GM23338 (cell line): ENCODE measurements around the gene BACH1. TPM values are rescaled to one million over a fixed set of nuclear protein-coding genes. Genes with fewer than 3 reads are reported as not detected.

Source experiments
- ATAC-seq: fragments of 200-7000 bp; cut with Tn5 transposase; 3 replicates; pipeline ENCODE4 v1.9.1; 2020
- DNase-seq: peaks from one replicate; pipeline ENCODE4 v3.0.0-alpha.2; 2015; ENCODE audit warnings: low spot score
- H2AFZ ChIP-seq: fragments of 200-600 bp; sonication (generic); 2 replicates; pipeline ENCODE4 v1.8.0; 2016; ENCODE audit warnings: antibody characterized with exemption, mild to moderate bottlenecking, moderate library complexity
- H3F3A ChIP-seq: fragments of 200-600 bp; sonication (generic); replicated peaks from 2 replicates; pipeline ENCODE4 v1.8.0; 2017; ENCODE audit warnings: antibody characterized with exemption, mixed run types, low read depth
- H3K27ac ChIP-seq: fragments of 200-600 bp; sonication (generic); 2 replicates; pipeline ENCODE4 v1.6.1; 2016; ENCODE audit warnings: low read depth
- H3K27me3 ChIP-seq: fragments of 200-600 bp; sonication (generic); 2 replicates; pipeline ENCODE4 v1.8.0; 2016; ENCODE audit warnings: mild to moderate bottlenecking, mixed run types, moderate library complexity; ENCODE audit not compliant: insufficient read depth
- H3K36me3 ChIP-seq: fragments of 200-600 bp; sonication (generic); 2 replicates; pipeline ENCODE4 v1.8.0; 2016; ENCODE audit warnings: mild to moderate bottlenecking; ENCODE audit not compliant: insufficient read depth
- H3K4me1 ChIP-seq: fragments of 200-600 bp; sonication (generic); 2 replicates; pipeline ENCODE4 v1.8.0; 2016; ENCODE audit warnings: mild to moderate bottlenecking, moderate library complexity; ENCODE audit not compliant: insufficient read depth
- H3K4me2 ChIP-seq: fragments of 200-600 bp; sonication (generic); 2 replicates; pipeline ENCODE4 v1.7.1; 2017; ENCODE audit warnings: mixed run types
- H3K4me3 ChIP-seq: fragments of 200-600 bp; sonication (generic); 2 replicates; pipeline ENCODE4 v1.6.1; 2016; ENCODE audit warnings: mixed run types
- H3K79me2 ChIP-seq: fragments of 200-600 bp; sonication (generic); replicated peaks from 2 replicates; pipeline ENCODE4 v1.8.0; 2017; ENCODE audit warnings: mild to moderate bottlenecking; ENCODE audit not compliant: insufficient read depth
- H3K9me2 ChIP-seq: fragments of 200-600 bp; sonication (generic); 2 replicates; pipeline ENCODE4 v1.8.0; 2017; ENCODE audit not compliant: insufficient read depth
- H4K20me1 ChIP-seq: fragments of 200-600 bp; sonication (generic); replicated peaks from 2 replicates; pipeline ENCODE4 v1.8.0; 2017; ENCODE audit warnings: mild to moderate bottlenecking; ENCODE audit not compliant: insufficient read depth
- H3K27ac Mint-ChIP-seq: 2 replicates; pipeline ENCODE4 v1.8.0; 2020; ENCODE audit warnings: inconsistent platforms, mild to moderate bottlenecking, moderate library complexity, mixed read lengths
- H3K27me3 Mint-ChIP-seq: 3 replicates; pipeline ENCODE4 v1.8.0; 2022; ENCODE audit warnings: low read depth, mild to moderate bottlenecking, moderate library complexity, mixed read lengths, inconsistent platforms; ENCODE audit not compliant: insufficient read depth, poor library complexity
- H3K36me3 Mint-ChIP-seq: 3 replicates; pipeline ENCODE4 v1.8.0; 2021; ENCODE audit warnings: low read depth, mild to moderate bottlenecking, inconsistent platforms, moderate library complexity, mixed read lengths
- H3K4me1 Mint-ChIP-seq: 3 replicates; pipeline ENCODE4 v1.8.0; 2020; ENCODE audit warnings: mild to moderate bottlenecking, inconsistent platforms, mixed read lengths
- H3K4me3 Mint-ChIP-seq: 3 replicates; pipeline ENCODE4 v1.8.0; 2021; ENCODE audit warnings: moderate library complexity, mild to moderate bottlenecking, inconsistent platforms, mixed read lengths
- H3K9me3 Mint-ChIP-seq: 3 replicates; pipeline ENCODE4 v1.8.0; 2020; ENCODE audit warnings: moderate library complexity, mild to moderate bottlenecking, inconsistent platforms, mixed read lengths
- CREB1 ChIP-seq: fragments of 250-450 bp; sonication (Bioruptor Pico); IDR thresholded peaks from 2 replicates; pipeline ENCODE4 v1.5.0; 2020; ENCODE audit warnings: low read depth, mild to moderate bottlenecking, moderate library complexity
- EZH2phosphoT487 ChIP-seq: fragments of 200-600 bp; sonication (generic); IDR thresholded peaks from one replicate; pipeline ENCODE4 v1.8.1; 2018; ENCODE audit warnings: antibody characterized with exemption; ENCODE audit not compliant: unreplicated experiment
- JUNB ChIP-seq: IDR thresholded peaks from one replicate; pipeline ENCODE4 v1.6.1; 2016; ENCODE audit warnings: antibody characterized with exemption; ENCODE audit not compliant: unreplicated experiment
- POLR2AphosphoS5 ChIP-seq: IDR thresholded peaks from 2 replicates; pipeline ENCODE4 v1.6.1; 2016; ENCODE audit warnings: antibody characterized with exemption, low read depth
- polyA plus RNA-seq: library from polyadenylated mRNA; unstranded; fragments of >200 nt; fragmentation: Nextera tagmentation; extraction: Ambion mirVana; gene quantifications from 2 replicates; pipeline ENCODE4 v1.2.1, GENCODE V29; 2016
- total RNA-seq: library from RNA; depleted of rRNA; stranded (reverse); fragments of >200 nt; shearing (Covaris generic); gene quantifications from 2 replicates; pipeline ENCODE4 v1.2.3, GENCODE V29; 2014
- TF ChIP-seq, protein P1 (sequence below): fragments of 250-450 bp; sonication (Bioruptor Pico); IDR thresholded peaks from 2 replicates; pipeline ENCODE4 v1.5.0; 2020; ENCODE audit warnings: mild to moderate bottlenecking, moderate library complexity
- TF ChIP-seq, protein P2 (sequence below): IDR thresholded peaks from 2 replicates; pipeline ENCODE4 v1.6.1; 2016; ENCODE audit warnings: antibody characterized with exemption

The BACH1 gene
- total and polyA plus RNA-seq, 2 experiments from 2014 or later = 18.9 to 41.2 TPM

DNA sequence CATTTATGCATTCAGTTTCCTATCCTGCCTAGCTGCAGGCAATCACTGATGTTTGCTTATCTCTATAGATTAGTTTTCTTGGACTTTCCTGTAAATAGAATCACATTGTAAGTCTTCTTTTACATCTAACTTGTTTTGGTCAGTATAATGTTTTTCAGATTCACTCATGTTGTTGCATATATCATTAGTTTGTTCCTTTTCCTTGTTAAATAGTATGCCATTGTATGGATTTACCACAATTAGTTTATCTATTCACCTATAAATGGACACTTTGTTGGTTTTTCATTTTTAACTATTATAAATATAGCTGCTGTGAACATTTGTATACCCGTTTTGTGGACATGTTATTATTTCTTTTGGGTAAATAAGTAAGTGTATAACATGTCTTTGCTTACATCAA is 44.2 kb upstream of the BACH1 start (continued):
- TF ChIP-seq, protein P1, sequence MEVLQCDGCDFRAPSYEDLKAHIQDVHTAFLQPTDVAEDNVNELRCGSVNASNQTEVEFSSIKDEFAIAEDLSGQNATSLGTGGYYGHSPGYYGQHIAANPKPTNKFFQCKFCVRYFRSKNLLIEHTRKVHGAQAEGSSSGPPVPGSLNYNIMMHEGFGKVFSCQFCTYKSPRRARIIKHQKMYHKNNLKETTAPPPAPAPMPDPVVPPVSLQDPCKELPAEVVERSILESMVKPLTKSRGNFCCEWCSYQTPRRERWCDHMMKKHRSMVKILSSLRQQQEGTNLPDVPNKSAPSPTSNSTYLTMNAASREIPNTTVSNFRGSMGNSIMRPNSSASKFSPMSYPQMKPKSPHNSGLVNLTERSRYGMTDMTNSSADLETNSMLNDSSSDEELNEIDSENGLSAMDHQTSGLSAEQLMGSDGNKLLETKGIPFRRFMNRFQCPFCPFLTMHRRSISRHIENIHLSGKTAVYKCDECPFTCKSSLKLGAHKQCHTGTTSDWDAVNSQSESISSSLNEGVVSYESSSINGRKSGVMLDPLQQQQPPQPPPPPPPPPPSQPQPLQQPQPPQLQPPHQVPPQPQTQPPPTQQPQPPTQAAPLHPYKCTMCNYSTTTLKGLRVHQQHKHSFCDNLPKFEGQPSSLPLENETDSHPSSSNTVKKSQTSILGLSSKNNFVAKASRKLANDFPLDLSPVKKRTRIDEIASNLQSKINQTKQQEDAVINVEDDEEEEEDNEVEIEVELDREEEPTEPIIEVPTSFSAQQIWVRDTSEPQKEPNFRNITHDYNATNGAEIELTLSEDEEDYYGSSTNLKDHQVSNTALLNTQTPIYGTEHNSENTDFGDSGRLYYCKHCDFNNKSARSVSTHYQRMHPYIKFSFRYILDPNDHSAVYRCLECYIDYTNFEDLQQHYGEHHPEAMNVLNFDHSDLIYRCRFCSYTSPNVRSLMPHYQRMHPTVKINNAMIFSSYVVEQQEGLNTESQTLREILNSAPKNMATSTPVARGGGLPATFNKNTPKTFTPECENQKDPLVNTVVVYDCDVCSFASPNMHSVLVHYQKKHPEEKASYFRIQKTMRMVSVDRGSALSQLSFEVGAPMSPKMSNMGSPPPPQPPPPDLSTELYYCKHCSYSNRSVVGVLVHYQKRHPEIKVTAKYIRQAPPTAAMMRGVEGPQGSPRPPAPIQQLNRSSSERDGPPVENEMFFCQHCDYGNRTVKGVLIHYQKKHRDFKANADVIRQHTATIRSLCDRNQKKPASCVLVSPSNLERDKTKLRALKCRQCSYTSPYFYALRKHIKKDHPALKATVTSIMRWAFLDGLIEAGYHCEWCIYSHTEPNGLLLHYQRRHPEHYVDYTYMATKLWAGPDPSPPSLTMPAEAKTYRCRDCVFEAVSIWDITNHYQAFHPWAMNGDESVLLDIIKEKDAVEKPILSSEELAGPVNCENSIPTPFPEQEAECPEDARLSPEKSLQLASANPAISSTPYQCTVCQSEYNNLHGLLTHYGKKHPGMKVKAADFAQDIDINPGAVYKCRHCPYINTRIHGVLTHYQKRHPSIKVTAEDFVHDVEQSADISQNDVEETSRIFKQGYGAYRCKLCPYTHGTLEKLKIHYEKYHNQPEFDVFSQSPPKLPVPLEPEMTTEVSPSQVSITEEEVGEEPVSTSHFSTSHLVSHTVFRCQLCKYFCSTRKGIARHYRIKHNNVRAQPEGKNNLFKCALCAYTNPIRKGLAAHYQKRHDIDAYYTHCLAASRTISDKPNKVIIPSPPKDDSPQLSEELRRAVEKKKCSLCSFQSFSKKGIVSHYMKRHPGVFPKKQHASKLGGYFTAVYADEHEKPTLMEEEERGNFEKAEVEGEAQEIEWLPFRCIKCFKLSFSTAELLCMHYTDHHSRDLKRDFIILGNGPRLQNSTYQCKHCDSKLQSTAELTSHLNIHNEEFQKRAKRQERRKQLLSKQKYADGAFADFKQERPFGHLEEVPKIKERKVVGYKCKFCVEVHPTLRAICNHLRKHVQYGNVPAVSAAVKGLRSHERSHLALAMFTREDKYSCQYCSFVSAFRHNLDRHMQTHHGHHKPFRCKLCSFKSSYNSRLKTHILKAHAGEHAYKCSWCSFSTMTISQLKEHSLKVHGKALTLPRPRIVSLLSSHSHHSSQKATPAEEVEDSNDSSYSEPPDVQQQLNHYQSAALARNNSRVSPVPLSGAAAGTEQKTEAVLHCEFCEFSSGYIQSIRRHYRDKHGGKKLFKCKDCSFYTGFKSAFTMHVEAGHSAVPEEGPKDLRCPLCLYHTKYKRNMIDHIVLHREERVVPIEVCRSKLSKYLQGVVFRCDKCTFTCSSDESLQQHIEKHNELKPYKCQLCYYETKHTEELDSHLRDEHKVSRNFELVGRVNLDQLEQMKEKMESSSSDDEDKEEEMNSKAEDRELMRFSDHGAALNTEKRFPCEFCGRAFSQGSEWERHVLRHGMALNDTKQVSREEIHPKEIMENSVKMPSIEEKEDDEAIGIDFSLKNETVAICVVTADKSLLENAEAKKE (CRISPR knock-in tag) = no peak
- TF ChIP-seq, protein P2, sequence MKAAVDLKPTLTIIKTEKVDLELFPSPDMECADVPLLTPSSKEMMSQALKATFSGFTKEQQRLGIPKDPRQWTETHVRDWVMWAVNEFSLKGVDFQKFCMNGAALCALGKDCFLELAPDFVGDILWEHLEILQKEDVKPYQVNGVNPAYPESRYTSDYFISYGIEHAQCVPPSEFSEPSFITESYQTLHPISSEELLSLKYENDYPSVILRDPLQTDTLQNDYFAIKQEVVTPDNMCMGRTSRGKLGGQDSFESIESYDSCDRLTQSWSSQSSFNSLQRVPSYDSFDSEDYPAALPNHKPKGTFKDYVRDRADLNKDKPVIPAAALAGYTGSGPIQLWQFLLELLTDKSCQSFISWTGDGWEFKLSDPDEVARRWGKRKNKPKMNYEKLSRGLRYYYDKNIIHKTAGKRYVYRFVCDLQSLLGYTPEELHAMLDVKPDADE = no peak
- no peak for TF ChIP-seq JUNB
- no peak for TF ChIP-seq CREB1

DNA sequence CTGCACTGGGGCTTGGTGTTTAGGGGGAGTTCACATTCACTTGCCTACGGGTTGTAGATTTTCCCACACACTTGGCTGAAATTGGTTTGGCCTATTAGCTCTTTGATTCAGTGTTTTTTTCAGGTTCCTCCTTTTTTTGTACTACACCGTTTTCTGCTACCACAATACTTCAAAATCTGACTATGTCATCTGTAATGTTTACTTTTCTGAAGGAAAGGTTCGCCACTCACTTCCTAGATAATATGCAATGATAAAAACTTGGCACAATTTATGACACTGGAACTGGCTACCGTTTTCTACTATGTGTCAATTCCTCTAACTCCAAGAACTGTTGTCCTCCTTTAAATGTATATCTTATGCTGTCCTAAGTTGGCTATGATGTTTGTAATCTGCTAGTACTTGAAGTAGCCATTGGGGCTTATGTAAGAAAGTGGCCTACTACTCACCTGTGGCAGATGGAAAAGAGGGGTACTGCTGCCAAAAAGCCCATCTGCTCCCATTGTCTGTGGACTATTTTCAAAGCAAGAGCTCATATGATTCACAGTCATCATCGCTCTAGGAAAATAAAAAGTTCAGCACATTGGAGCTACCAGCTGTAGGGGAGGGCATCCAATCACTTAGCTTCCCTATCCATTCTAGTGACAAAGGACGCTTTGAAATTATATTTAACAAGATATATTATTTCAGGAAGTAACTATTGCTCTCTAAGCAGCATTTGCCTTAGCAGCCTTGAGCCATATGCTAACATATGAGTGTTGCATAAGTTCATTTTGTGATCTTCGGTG is 42.4 kb upstream of the BACH1 start:
- DNase-seq (no peak), ATAC-seq (no peak)
- Mint-ChIP-seq H3K4me1 (no peaks in the 10 kb centered on the region), H3K36me3 (peaks cover 21% of the 10 kb centered on the region), H3K4me3 (no peak overlapping the region), H3K27ac (no peak overlapping the region), H3K9me3 (peaks cover 35% of the 10 kb centered on the region), H3K27me3 (no peaks in the 10 kb centered on the region)
- Histone ChIP-seq H3K79me2 (no peaks in the 10 kb centered on the region), H2AFZ (no peak overlapping the region), H3K9me2 (no peaks in the 10 kb centered on the region), H4K20me1 (no peaks in the 10 kb centered on the region), H3K27me3 (no peaks in the 10 kb centered on the region), H3F3A (no peaks in the 10 kb centered on the region), H3K36me3 (no peaks in the 10 kb centered on the region), H3K4me3 (no peak overlapping the region), H3K4me1 (no peaks in the 10 kb centered on the region), H3K27ac (no peak overlapping the region), H3K4me2 (no peak overlapping the region)
- TF ChIP-seq, protein P2 = no peak
- TF ChIP-seq EZH2phosphoT487 (no peak), POLR2AphosphoS5 (no peak)
- TF ChIP-seq, protein P1 (CRISPR knock-in tag) = no peak
